Heart right ventricle (tissue), 16 donors: ENCODE results near the gene SLC51B. TPM values are rescaled to one million over a fixed set of nuclear protein-coding genes. Genes with fewer than 3 reads are reported as not detected.

Experiments used
- ATAC-seq, 8 donors: fragments of 200-7000 bp; cut with Tn5 transposase; one replicate each; pipeline ENCODE4 v1.9.1; 2020; ENCODE audit warnings: mild to moderate bottlenecking in 8 of 8, moderate library complexity in 8 of 8, moderate number of reproducible peaks in 1 of 8
- DNase-seq, 2 donors: peaks; one replicate each; pipeline ENCODE4 v3.0.0-alpha.2; 2020
- H3K27ac ChIP-seq, 10 donors: fragments of 200-600 bp; sonication (generic) in 2 of 10; one replicate each; pipeline versions ENCODE4 v1.5.0 to v1.8.0; 2020 to 2022; ENCODE audit warnings: mild to moderate bottlenecking in 3 of 10
- H3K27me3 ChIP-seq, 7 donors: fragments of 200-600 bp; one replicate each; pipeline ENCODE4 v1.8.0; 2021 to 2022; ENCODE audit warnings: mild to moderate bottlenecking in 2 of 7
- H3K36me3 ChIP-seq, 9 donors: fragments of 200-600 bp; sonication (generic) in 1 of 9; one replicate each; pipeline versions ENCODE4 v1.5.0 to v1.8.0; 2020 to 2022; ENCODE audit warnings: mild to moderate bottlenecking in 2 of 9
- H3K4me1 ChIP-seq, 9 donors: fragments of 200-600 bp; sonication (generic) in 1 of 9; one replicate each; pipeline versions ENCODE4 v1.5.0 to v1.8.0; 2020 to 2022; ENCODE audit warnings: mild to moderate bottlenecking in 4 of 9
- H3K4me3 ChIP-seq, 10 donors: fragments of 200-600 bp; sonication (generic) in 2 of 10; one replicate each; pipeline versions ENCODE4 v1.5.0 to v1.8.0; 2020 to 2022; ENCODE audit warnings: mild to moderate bottlenecking in 7 of 10, moderate library complexity in 2 of 10
- H3K9me3 ChIP-seq, 11 donors: fragments of 200-600 bp in 10 of 11; sonication (generic) in 2 of 11; one replicate each; pipeline versions ENCODE4 v1.5.0 to v1.8.0; 2013 to 2022; ENCODE audit warnings: mild to moderate bottlenecking in 2 of 11, control low read depth in 1 of 11, moderate library complexity in 1 of 11
- WGBS, 2 donors: extraction: QIAGEN DNeasy Blood & Tissue Kit; methylation state at CpG; one replicate each; pipeline ENCODE4 v1.1.7; 2013; ENCODE audit warnings: inconsistent platforms in 1 of 2; 5-methylcytosine and 5-hydroxymethylcytosine counted together
- intact Hi-C, 10 donors: fragments of 100-400 bp; cut with DNase I; formaldehyde crosslinking; loops; one replicate each; pipeline versions ENCODE4 v1.11.1 to v1.14.2; 2022
- polyA plus RNA-seq, 2 donors: library from polyadenylated mRNA; stranded (reverse); fragments of 200-250 nt; gene quantifications; one replicate each; pipeline ENCODE4 v1.2.3, GENCODE V29; 2013
- total RNA-seq, 10 donors: library from RNA; stranded (reverse); fragmentation: NEBNext Ultra II Directional in 3 of 10; extraction: Animal tissue kit (Norgen Biotek cat#: 25700) in 3 of 10; gene quantifications; one replicate each; pipeline versions ENCODE4 v1.2.1 to v1.2.4, GENCODE V29; 2021 to 2023
- TF ChIP-seq, protein P1 (sequence below), 9 donors: fragments of 200-600 bp; sonication (generic) in 2 of 9; IDR thresholded peaks; one replicate each; pipeline versions ENCODE4 v1.5.0 to v1.8.0; 2021 to 2022; ENCODE audit warnings: antibody characterized with exemption in 9 of 9, mild to moderate bottlenecking in 5 of 9, moderate library complexity in 1 of 9
- donor health status: Arrhythmogenic right ventricular cardiomyopathy.
- donor health status: ischemic (EF 13 %, LVEDD 7.1; RV severe dilation, severe dysfunction).
- donor health status: healthy with polysubstance abuse.
- donor health status: DM: no; HTN: yes; CAD: no.
- donor health status: DM: no; HTN: no; CAD: no.
- donor health status: ischemic (EF 25% LVEDD 6.9; RV normal size, moderate dysfunction).
- donor health status: ischemic (EF 25% LVEDD 5.7; RV mildly dilated, moderate dysfunction).
- donor health status: healthy.
- donor health status: DM: yes; HTN: yes; CAD: no.
- donor health status: Ischemic cardiomyopathy.
- donor health status: ischemic (EF 35%, LVEDD 5.7; RV mildly dilated, moderate dysfunction).
- donor health status: nonischemic (EF 11% LVEDD 7.7; RV severe dilation, severe dysfunction).
- donor health status: DM: yes; HTN: yes; CAD: no.
- donor health status: PGD.
- donor health status: ischemic (EF 29% LVEDD 5.4; RV normal size, mild dysfunction).
- donor health status: nonischemic (EF 23%, LVEDD 6.1; RV moderate dilation, normal function).

The SLC51B gene
- total and polyA plus RNA-seq, 12 donors = 0.43 TPM; not detected in 11

DNA sequence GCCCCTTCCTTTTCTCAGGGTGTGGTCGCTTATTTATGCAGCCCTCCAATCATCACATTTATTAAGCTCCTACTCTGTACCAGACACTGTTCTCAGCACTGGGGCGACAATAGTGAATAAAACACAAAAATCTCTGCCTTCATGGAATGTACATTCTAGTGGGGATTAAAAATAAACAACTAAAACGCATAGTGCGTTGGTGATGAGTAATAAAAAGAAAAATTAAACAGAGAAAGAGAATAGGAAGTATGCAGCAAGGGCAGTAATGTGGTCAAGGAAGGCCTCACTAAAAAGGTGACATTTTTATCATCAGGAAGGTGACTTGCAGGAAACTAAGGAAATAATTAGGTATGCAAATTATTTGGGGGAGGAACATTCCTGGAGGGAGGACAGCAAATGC lies 5.1 kb downstream of the SLC51B start:
- Histone ChIP-seq H3K4me1 (peaks cover 4 to 36% (median 25%) of the 10 kb centered on the region in 9 donors), H3K9me3 (no peaks in the 10 kb centered on the region), H3K27ac (no peak overlapping the region), H3K27me3 (no peaks in the 10 kb centered on the region), H3K4me3 (no peak overlapping the region), H3K36me3 (peaks cover 0 to 13% (median 0%) of the 10 kb centered on the region in 9 donors)
- ATAC-seq (no peak), DNase-seq (no peak)
- TF ChIP-seq, protein P1, sequence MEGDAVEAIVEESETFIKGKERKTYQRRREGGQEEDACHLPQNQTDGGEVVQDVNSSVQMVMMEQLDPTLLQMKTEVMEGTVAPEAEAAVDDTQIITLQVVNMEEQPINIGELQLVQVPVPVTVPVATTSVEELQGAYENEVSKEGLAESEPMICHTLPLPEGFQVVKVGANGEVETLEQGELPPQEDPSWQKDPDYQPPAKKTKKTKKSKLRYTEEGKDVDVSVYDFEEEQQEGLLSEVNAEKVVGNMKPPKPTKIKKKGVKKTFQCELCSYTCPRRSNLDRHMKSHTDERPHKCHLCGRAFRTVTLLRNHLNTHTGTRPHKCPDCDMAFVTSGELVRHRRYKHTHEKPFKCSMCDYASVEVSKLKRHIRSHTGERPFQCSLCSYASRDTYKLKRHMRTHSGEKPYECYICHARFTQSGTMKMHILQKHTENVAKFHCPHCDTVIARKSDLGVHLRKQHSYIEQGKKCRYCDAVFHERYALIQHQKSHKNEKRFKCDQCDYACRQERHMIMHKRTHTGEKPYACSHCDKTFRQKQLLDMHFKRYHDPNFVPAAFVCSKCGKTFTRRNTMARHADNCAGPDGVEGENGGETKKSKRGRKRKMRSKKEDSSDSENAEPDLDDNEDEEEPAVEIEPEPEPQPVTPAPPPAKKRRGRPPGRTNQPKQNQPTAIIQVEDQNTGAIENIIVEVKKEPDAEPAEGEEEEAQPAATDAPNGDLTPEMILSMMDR (IDR thresholded peaks at IDR 0.05) = no peak
- WGBS, 2 donors = 60% methylated on average over 4 of the region's 4 CpGs
- intact Hi-C loops = loop anchor here in 7 of 10 donors (5.0 to 10.0 kb wide), 5 partner anchors 37 to 235 kb away; partner anchors contain the start of gene PARP16 (in 1 of the 7)

DNA sequence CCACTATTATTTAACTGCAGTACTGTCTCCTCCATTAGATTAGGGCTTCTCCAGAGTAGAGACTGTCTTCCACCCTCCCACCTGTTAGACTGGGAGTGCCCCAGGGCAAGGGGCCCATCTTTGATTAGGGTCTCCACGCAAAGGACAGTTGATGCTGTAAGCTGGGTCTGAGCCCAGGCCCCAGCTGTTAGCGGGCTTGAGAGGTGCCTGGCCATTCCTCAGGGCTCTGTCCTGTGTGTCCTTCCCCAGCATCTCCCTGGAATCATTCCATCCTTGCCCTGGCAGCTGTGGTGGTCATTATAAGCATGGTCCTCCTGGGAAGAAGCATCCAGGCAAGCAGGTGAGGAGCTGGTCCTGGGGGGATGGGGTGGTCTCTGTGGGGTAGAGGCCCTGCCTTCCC lies 6.1 kb downstream of the SLC51B start:
- 66 to 79% methylated on average over 2 of the region's 2 CpGs for whole genome bisulfite sequencing, 2 donors
- Histone ChIP-seq H3K4me1 (peaks cover 6 to 40% (median 28%) of the 10 kb centered on the region in 9 donors), H3K27ac (no peak overlapping the region), H3K27me3 (no peaks in the 10 kb centered on the region), H3K36me3 (peaks cover 0 to 16% (median 0%) of the 10 kb centered on the region in 9 donors), H3K9me3 (no peaks in the 10 kb centered on the region), H3K4me3 (no peak overlapping the region)
- intact Hi-C loops = loop anchor here in 7 of 10 donors (5.0 to 10.0 kb wide), 5 partner anchors 36 to 234 kb away; partner anchors contain the start of gene PARP16 (in 1 of the 7)
- no peak for DNase-seq
- TF ChIP-seq, protein P1 (IDR thresholded peaks at IDR 0.05) = no peak
- ATAC-seq = no peak

DNA sequence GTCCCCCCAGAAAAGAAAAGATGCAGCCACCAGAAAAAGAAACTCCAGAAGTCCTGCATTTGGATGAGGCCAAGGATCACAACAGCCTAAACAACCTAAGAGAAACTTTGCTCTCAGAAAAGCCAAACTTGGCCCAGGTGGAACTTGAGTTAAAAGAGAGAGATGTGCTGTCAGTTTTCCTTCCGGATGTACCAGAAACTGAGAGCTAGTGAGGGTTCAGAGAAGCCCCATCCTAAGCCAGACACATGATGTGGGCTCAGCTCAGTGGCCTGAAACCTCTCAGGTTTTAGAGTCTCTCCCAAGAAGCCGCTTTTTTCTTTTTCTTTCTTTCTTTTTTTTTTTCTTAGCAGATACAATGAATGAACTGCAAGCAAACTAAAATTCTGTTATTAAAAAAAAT lies 7.8 kb downstream of the SLC51B start:
- Histone ChIP-seq H3K4me3 (no peak overlapping the region), H3K9me3 (no peaks in the 10 kb centered on the region), H3K36me3 (peaks cover 0 to 31% (median 0%) of the 10 kb centered on the region in 9 donors), H3K27me3 (no peaks in the 10 kb centered on the region), H3K4me1 (peaks cover 6 to 47% (median 28%) of the 10 kb centered on the region in 9 donors), H3K27ac (no peak overlapping the region)
- TF ChIP-seq, protein P1 (IDR thresholded peaks at IDR 0.05) = no peak
- DNase-seq (no peak), ATAC-seq (no peak)
- intact Hi-C loops = loop anchor here in 7 of 10 donors (5.0 to 10.0 kb wide), 5 partner anchors 34 to 232 kb away; partner anchors contain the start of gene PARP16 (in 1 of the 7)
- WGBS, 2 donors = 82 to 92% methylated on average over 2 of the region's 2 CpGs

DNA sequence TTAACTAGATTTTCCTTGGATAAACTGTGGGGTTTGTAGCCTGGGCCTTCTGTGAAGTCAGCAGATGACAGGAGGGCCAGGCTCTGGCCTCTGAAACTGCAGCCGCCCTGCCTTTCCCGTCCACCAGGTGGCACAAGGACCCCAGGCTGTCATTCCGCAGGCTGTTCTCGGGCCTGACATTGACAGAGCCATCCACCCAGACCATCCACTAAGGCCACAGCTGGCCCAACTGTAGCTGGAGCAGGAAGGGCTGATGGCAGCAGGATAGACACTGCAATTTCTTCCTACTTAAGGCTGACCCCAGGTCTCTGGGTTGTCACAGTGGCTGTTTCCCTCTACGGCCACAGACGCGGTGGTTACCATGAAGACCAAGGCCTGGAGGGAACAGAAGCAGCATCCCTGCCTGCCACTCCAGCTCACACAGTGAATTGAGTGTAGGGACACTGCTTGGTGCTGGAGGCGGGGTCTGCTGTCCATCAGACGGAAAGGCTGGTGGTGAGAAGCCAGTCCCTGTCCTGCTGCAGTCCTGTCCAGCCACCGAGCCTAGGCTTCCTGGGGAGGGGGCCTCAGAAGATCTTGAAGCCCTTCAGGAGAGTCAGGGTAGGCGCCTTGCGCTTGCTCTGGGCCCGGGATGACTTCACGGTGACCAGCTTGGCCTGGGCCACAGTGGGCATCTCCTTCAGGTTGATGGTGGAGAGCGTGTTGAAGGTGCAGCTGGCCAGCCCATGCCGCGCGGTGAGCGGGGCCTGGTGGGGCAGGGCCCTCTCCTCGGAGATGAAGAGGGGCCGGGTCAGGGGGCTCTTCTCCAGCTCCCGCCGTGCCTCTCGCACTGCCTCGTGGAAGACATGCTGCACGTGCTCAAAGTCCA lies 9.4 kb downstream of the SLC51B start:
- peaks cover 4 to 48% (median 25%) of the 10 kb centered on the region in 9 donors for H3K4me1 ChIP-seq

More for the DNA sequence above, 9.4 kb downstream of the SLC51B start:
- peaks cover 0 to 43% (median 0%) of the 10 kb centered on the region in 9 donors for H3K36me3 ChIP-seq
- intact Hi-C loops = loop anchor here (1.0 to 10.0 kb wide), 12 partner anchors 22 to 230 kb away; partner anchors contain the start of genes KBTBD13 (in 1 of the 10) and PARP16 (in 1 of the 10)
- no peaks in the 10 kb centered on the region for H3K9me3 ChIP-seq
- H3K27me3 ChIP-seq = no peaks in the 10 kb centered on the region
- 70 to 71% methylated on average over 26 of the region's 26 CpGs for WGBS, 2 donors
- no peak overlapping the region for H3K4me3 ChIP-seq
- ATAC-seq (peak; percentile 75 to 88 (median 84)), DNase-seq (peak; percentile 76 to 78)
- TF ChIP-seq, protein P1 (IDR thresholded peaks at IDR 0.05) = peak; percentile 85 to 96 (median 93)
- peak overlapping the region in 9 of 10 donors; percentile 2 to 70 (median 42) for H3K27ac ChIP-seq
